Nephron progenitor cell (in vitro differentiated cells): ENCODE results near the gene PTX4.

Experiments used
- DNase-seq: peaks from one replicate; pipeline ENCODE4 v3.0.0; 2021
- H3K27ac Mint-ChIP-seq: 2 replicates; pipeline ENCODE4 v1.8.0; 2021; ENCODE audit warnings: mild to moderate bottlenecking, moderate library complexity, mixed read lengths
- H3K27me3 Mint-ChIP-seq: 2 replicates; pipeline ENCODE4 v1.8.0; 2021; ENCODE audit warnings: mild to moderate bottlenecking, low read depth, mixed read lengths; ENCODE audit not compliant: poor library complexity
- H3K36me3 Mint-ChIP-seq: 2 replicates; pipeline ENCODE4 v1.8.0; 2021; ENCODE audit warnings: low read depth, mixed read lengths
- H3K4me1 Mint-ChIP-seq: 2 replicates; pipeline ENCODE4 v1.8.0; 2021; ENCODE audit warnings: mixed read lengths
- H3K4me3 Mint-ChIP-seq: 2 replicates; pipeline ENCODE4 v1.8.0; 2021; ENCODE audit warnings: mild to moderate bottlenecking, moderate library complexity, mixed read lengths
- H3K9me3 Mint-ChIP-seq: 2 replicates; pipeline ENCODE4 v1.8.0; 2021; ENCODE audit warnings: mild to moderate bottlenecking, moderate library complexity, mixed read lengths
- TF ChIP-seq, protein P1 (sequence below): fragments of 200-600 bp; sonication (generic); IDR thresholded peaks from 2 replicates; pipeline ENCODE4 v1.5.0; 2021; ENCODE audit warnings: antibody characterized with exemption

The PTX4 gene

DNA sequence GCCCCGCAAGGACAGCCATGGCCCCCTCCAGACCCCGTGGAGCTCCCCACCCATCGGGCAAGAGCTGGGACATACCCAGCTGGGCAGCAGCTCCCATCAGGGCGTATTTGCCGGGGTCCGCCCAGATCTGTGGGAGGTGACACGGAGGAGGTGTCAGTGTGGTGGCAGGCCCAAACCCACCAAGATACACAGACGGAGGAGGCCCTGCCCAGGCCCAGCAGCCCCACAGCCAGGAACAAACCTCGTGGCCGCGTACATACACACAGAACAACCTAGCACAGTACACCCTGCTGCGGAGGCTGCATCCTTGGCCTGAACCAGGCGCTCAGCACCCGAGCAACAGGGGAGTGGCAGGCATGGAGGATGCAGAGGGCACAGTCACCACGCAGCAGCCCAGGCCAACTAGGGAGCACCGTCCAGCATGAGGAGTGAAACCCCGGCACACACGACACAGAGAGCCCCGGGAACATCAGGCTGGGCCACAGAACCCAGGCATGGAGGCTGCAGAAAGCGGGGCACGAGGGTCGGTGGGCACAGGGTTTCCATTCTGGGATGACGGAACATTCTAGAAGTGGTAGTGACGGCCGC is 39.4 kb downstream of the PTX4 start:
- Mint-ChIP-seq H3K9me3 (no peaks in the 10 kb centered on the region), H3K27me3 (no peaks in the 10 kb centered on the region), H3K36me3 (peaks cover 4% of the 10 kb centered on the region), H3K27ac (no peak overlapping the region), H3K4me3 (no peak overlapping the region), H3K4me1 (no peaks in the 10 kb centered on the region)
- TF ChIP-seq, protein P1, sequence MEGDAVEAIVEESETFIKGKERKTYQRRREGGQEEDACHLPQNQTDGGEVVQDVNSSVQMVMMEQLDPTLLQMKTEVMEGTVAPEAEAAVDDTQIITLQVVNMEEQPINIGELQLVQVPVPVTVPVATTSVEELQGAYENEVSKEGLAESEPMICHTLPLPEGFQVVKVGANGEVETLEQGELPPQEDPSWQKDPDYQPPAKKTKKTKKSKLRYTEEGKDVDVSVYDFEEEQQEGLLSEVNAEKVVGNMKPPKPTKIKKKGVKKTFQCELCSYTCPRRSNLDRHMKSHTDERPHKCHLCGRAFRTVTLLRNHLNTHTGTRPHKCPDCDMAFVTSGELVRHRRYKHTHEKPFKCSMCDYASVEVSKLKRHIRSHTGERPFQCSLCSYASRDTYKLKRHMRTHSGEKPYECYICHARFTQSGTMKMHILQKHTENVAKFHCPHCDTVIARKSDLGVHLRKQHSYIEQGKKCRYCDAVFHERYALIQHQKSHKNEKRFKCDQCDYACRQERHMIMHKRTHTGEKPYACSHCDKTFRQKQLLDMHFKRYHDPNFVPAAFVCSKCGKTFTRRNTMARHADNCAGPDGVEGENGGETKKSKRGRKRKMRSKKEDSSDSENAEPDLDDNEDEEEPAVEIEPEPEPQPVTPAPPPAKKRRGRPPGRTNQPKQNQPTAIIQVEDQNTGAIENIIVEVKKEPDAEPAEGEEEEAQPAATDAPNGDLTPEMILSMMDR: no peak
- DNase-seq: no peak

DNA sequence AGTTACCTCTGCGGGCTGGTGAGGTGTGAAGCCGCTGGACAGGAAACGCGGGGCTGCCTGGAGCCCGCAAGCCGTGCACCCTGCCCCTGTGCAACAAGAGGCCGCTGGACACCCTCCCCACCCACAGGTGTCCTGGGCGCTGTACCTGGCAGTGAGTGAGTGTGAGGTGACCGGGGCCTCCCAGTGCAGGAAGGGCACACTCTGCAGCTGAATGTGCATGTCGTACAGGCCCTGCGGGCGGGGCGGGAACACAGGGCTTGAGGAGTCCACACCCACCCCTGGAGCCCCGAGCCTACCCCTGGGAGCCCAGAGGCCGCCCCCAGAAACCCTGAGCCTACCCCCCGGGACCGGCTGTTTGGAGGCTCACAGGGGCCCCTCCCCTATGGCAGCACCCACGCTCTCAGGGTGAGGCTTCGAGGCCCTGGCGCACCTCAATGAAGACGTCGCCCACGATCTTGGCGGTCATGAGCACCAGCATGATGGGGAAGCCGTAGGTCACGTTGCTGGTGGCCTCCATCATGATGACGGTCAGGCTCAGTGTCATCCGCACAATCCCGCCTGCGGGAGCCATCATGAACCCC is 40.1 kb downstream of the PTX4 start:
- no peaks in the 10 kb centered on the region for H3K4me1 Mint-ChIP-seq
- H3K27ac Mint-ChIP-seq: no peak overlapping the region
- no peak for DNase-seq
- TF ChIP-seq, protein P1: no peak
- no peak overlapping the region for H3K4me3 Mint-ChIP-seq
- no peaks in the 10 kb centered on the region for H3K27me3 Mint-ChIP-seq
- H3K36me3 Mint-ChIP-seq: peaks cover 4% of the 10 kb centered on the region
- no peaks in the 10 kb centered on the region for H3K9me3 Mint-ChIP-seq

DNA sequence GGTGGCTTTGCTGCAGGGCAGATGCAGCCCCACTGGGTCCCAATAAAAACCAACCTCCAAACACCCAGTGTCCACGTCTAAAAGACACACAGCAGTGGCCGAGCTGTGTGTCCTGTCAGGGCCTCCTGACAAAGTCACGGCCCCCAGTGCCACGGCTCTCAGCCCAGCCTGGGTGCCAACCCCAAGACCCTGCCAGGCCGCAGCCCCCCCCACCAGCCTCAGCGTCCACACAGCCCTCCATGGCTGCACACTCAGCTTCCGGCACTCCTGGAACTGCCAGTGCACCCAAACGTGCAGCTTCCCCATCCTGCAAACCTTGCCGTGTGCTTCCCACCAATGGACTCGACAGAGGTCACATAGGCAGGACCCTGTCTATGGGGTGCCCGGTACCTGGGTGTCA is 40.8 kb downstream of the PTX4 start:
- H3K27me3 Mint-ChIP-seq: no peaks in the 10 kb centered on the region
- DNase-seq: no peak
- H3K9me3 Mint-ChIP-seq: no peaks in the 10 kb centered on the region
- TF ChIP-seq, protein P1: no peak
- H3K27ac Mint-ChIP-seq: no peak overlapping the region
- H3K36me3 Mint-ChIP-seq: peaks cover 4% of the 10 kb centered on the region
- no peak overlapping the region for H3K4me3 Mint-ChIP-seq
- no peaks in the 10 kb centered on the region for H3K4me1 Mint-ChIP-seq

DNA sequence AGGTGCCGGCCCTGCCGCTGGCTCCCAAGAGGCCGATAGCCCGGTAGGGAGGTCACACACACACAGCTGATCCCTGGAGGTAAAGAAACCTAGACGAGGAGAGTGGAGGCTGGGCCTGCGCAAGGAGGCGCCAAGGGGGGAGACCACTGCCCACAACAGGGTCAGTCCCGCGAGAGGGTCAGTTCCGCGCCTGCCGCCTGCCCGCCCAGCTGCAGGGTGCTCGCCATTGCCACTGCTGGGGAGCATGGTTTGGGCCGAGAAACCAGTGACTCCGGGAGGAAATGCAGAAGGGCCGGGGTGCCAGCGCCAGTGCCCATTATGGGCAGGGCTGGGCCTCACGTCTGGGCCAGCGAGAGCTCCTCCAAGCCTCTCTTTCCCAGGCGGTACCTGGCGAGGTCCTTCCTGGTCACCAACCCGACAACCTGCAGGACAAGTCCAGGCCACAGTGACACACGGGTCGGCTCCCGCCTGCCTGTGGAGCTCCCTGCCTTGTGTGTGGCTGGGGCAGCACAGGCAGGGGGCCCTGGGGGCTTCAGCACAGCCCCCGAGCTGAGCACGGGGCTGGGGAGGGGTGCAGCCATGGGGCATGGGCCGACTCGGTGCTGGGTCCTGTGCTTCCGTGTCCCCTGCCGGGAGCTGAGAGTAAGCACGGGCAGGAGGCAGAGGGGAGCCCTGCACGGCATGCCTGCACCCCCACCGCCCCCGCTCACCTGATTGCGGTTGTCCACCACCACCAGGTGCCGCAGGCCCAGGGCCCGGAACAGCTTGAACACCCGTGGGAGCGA is 42.3 kb downstream of the PTX4 start:
- H3K4me3 Mint-ChIP-seq: no peak overlapping the region
- no peak for DNase-seq
- H3K27me3 Mint-ChIP-seq: no peaks in the 10 kb centered on the region
- H3K9me3 Mint-ChIP-seq: no peaks in the 10 kb centered on the region
- H3K36me3 Mint-ChIP-seq: peaks cover 4% of the 10 kb centered on the region
- TF ChIP-seq, protein P1: no peak
- H3K27ac Mint-ChIP-seq: no peak overlapping the region
- H3K4me1 Mint-ChIP-seq: no peaks in the 10 kb centered on the region

DNA sequence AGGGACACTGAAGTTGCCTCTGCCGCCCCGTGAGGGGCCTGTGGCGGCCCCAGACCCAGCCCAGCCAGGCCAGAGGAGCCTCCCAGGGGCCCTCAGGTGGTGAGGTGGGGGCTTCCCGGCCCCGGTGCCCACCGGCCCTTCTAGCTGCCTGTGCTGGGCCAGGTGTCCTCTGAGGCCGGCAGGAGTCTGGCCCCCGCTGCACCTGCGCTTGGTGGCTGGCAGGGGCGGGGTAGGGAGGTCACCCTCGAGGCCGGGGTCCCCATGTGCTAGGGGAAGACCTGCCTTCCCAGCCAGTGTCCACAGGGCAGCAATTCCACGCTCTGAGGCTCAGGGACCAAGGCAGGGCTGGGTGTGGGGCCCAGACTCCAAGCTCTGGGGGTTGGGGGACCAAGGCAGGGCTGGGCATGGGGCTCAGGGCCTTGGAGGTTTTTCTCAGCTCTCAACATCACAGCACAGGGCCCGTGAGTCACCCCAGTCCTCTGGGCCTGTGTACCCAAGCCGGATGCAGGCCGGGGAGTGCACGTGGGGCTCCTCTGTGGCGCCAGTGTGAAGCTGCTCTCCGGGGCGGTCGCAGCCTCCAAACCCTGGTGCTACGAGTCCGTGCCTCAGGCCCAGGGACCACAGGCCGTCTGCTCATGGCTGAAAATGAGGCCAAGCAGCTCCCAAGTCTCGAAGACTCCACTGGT is 43.1 kb downstream of the PTX4 start:
- DNase-seq: no peak
- no peaks in the 10 kb centered on the region for H3K9me3 Mint-ChIP-seq
- peaks cover 4% of the 10 kb centered on the region for H3K36me3 Mint-ChIP-seq
- H3K27ac Mint-ChIP-seq: no peak overlapping the region
- no peaks in the 10 kb centered on the region for H3K4me1 Mint-ChIP-seq
- TF ChIP-seq, protein P1: no peak
- H3K27me3 Mint-ChIP-seq: no peaks in the 10 kb centered on the region
- H3K4me3 Mint-ChIP-seq: no peak overlapping the region
